Metanephros (tissue), 2 donors: ENCODE data around the gene ST6GALNAC1. TPM values are rescaled to one million over a fixed set of nuclear protein-coding genes. Genes with fewer than 3 reads are reported as not detected.

ENCODE experiments used
- small RNA-seq: library from RNA; depleted of rRNA; stranded (forward); fragments of <200 nt; gene quantifications from one replicate; pipeline ENCODE3, GENCODE V24; 2014; ENCODE audit warnings: low replicate concordance
- total RNA-seq: library from RNA; depleted of rRNA; stranded (reverse); fragments of >200 nt; gene quantifications from one replicate; pipeline ENCODE4 v1.2.3, GENCODE V29; 2014

ST6GALNAC1 gene
- total RNA-seq = 0.12 TPM

GRCh38 chr17:76643553-76644148 is at the start of gene ST6GALNAC1:
ST6GALNAC1 (minus strand) TSS chr17:76643757; CDS start chr17:76643638, 119 bp downstream.

GRCh38 chr17:76585649-76586593 is 57.6 kb downstream of the ST6GALNAC1 start, which contains the start of gene ST6GALNAC2:
ST6GALNAC2 (minus strand) TSS chr17:76585860; CDS start chr17:76585808, 52 bp downstream.

Small RNAs within 50 kb of the gene (small RNA-seq; reads per million reads assigned to genes)
- gene AC015802.2 (not detected), gene RNU6-227P (not detected)

Other genes with a start within 250 kb of the ST6GALNAC1 start
- gene UBE2O, start 190.6 kb downstream of the ST6GALNAC1 start, total RNA-seq = 30.9 TPM
- gene AANAT, start 176.2 kb downstream of the ST6GALNAC1 start, total RNA-seq = 0.41 TPM
- 12.9 TPM for gene RHBDF2, start 142.3 kb downstream of the ST6GALNAC1 start, total RNA-seq
- gene CYGB, start 106.0 kb downstream of the ST6GALNAC1 start, total RNA-seq = 18.4 TPM
- 4.6 TPM for gene PRCD, start 103.7 kb downstream of the ST6GALNAC1 start, total RNA-seq
- 6.9 TPM for gene ST6GALNAC2, start 57.9 kb downstream of the ST6GALNAC1 start, total RNA-seq
- 67.4 TPM for gene MXRA7, start 67.2 kb upstream of the ST6GALNAC1 start, total RNA-seq
- 25.2 TPM for gene JMJD6, start 82.8 kb upstream of the ST6GALNAC1 start, total RNA-seq
- gene METTL23, start 83.1 kb upstream of the ST6GALNAC1 start, total RNA-seq = 32.1 TPM
- 437 TPM for gene SRSF2, start 93.6 kb upstream of the ST6GALNAC1 start, total RNA-seq
- 43.8 TPM for gene MFSD11, start 94.4 kb upstream of the ST6GALNAC1 start, total RNA-seq
- 1.5 TPM for gene MGAT5B, start 224.6 kb upstream of the ST6GALNAC1 start, total RNA-seq